RPMI8226 (cell line): ENCODE results near the gene FRMD4A.

Experiments used
- DNase-seq: peaks from one replicate; pipeline ENCODE4 v3.0.0-alpha.2; 2015

Gene FRMD4A

GRCh38 chr10:13894412-13895093, 436.2 kb downstream of the FRMD4A start:
- DNase-seq, result no peak

- no peak for DNase-seq
Observed at GRCh38 chr10:13893926-13894325, 436.8 kb downstream of the FRMD4A start.

DNA sequence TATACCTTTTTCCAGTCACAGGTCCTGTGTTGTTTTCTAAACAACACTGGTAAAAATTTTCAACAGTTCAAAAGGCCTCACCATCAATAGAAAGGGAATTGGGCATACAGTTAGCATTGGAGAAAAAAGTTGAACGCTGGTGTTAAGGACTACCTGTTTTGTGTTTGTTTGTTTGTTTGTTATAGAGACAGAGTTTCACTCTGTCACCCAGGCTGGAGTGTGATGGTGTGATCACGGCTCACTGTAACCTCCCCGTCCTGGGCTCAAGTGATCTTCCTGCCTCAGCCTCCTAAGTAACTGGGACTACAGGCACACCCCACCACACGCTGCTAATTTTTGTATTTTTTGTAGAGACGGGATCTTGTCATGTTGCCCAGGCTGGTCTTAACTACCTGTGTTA, 437.9 kb downstream of the FRMD4A start:
- DNase-seq, result no peak

GRCh38 chr10:13892001-13892491, 438.7 kb downstream of the FRMD4A start:
- DNase-seq, result no peak

DNA sequence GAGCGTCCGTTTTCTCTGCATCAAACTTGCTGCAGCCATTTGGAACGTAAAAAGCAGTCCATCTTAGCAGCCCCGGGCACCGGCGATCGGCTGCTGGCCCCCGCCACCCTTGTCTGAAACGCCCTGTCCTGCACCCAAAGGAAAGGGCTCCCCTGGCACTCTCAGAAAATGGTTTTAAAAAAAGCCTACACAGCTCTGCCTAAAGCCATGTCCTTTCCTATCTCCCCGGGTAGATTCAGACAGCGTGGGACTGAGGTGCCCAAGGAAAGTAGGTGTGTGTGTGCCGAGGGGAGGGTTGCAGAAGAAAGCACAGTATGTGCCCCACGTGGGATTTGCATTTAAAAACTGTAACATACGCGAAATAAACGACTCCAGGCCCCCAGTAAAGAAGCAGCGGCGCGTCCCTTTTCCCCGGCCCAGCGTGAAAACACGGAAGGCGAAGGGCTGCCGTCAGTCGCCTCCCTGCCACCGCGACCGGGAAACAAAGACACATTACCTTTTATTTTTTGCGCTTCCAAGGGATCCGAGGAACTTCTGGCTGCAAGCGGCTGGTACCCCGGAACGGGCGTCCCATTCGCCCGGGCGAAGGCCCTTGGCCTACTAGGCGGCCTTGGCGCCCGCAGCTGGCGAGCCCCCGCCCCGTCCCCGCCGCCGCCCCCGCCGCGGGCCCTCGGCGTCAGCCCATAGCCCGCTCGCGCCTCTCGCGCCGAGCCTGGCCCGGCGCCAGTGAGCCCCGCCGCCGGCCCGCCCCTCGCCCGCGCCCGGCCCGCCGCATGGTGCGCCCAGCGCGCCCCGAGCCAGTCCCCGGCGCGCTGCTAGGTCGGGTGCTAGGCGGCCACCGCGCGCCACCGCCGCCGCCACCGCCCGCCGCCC, 439.4 kb downstream of the FRMD4A start:
- DNase-seq, result no peak

DNA sequence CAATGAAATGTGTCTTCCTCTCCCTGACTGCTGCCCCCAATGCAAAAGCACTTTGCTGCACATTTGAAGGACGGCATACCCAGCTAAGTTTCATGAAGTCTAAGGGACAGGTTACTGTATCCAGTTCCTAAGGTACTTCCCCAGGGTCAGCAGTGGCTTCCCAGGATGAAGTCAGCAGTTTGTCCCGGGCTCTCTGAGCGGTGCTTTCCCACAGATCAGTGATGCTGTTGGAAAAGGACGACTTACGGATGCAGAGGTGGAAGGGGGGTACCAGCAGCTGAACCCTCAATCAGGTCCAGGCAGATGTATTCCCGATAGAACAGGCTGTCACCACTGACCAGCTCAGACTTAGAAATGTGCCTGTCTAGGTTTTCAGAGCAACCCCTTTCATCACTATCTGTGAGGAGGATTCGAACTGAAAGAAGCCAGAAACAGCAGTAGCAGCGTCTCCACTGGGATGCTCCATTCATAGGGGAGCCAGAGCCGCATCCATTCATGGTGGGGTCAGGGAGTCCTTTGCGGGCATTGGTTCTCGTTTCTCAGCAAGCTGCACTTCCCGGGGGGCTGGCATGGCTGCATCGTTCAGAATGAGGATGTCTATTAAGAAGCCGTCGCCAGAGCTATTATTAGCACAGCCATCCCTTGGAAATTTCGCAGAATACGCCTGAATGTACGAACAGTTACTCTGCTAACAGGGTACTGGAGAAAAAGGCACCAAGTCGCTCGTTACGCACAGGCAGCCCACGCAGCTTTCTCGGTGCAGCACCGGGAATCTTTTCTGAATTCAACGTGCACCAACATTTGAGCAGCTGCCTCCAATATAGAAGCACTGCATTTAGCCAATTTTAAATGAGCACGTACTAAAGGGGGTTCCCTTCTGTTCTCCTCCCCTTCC, 440.2 kb downstream of the FRMD4A start:
- DNase-seq, result no peak

- no peak for DNase-seq
Observed at GRCh38 chr10:13887761-13888160, 443.0 kb downstream of the FRMD4A start.

GRCh38 chr10:13885238-13885990, 445.3 kb downstream of the FRMD4A start:
- DNase-seq, result no peak

- DNase-seq, result no peak
Observed at GRCh38 chr10:13883636-13884444, 446.9 kb downstream of the FRMD4A start.

DNA sequence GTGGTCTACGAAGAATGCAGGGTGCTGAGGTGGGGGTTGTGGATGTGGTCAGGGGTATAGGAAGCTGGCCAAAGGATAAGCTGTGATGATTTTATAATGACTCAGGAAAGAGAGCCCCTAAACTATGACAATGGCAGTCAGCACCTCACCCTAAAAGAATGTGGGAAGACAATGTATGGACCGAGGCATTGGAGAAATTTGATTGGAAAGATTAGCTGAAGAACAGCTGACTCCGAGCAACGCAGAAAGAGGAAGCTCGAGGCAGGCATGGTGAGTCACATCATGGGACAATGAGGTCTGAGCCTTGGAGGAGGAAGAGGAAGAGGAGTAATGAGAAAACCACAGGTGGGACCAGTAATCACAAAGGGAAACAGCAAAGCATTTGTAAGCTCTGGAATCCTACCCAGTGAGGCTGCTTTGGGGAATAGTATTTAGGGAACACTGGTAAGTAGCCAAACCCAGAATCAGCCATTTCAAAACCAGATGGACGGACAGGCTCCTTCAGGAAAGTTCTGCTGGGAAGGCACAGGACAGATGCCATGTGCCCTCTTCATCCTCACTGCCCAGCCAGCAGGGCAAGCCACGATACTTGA, 448.5 kb downstream of the FRMD4A start:
- DNase-seq, result no peak

GRCh38 chr10:13880760-13881159, 450.0 kb downstream of the FRMD4A start:
- DNase-seq, result no peak

DNA sequence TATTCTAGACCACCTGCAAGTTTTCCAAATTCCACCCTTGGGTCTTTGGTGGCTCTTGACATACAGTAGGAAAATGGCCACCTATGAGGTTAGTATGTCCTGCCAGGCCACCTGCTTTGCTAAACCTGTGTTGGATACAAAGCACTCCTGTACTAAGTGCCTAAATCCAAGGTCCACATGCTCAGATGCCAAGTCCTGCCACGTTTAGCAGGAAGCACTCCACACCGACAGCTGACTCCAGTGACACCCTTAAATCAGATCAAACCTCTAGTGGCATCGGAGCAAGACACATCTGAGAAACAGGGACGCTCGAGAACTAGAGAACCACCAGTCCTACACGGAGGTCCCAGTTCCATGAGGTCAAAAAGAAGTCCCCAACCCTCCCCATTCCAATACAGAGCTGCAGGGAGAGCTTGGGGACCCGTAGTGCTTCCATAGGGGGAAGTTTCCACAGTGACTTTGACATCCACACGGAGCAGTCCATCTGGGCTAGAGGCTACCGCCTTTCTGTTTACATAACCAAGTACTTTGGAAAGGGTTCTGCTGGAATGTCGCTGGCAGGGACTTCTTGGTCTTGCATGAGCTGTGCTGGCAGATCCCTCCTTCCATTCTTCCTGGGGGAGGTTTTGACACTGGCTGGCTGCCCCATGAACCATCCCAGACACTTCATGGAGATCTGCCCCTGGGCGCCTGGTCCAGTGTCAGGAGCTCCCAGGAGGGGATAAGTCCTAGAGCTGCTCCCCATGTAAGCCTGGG, 453.4 kb downstream of the FRMD4A start:
- no peak for DNase-seq

DNA sequence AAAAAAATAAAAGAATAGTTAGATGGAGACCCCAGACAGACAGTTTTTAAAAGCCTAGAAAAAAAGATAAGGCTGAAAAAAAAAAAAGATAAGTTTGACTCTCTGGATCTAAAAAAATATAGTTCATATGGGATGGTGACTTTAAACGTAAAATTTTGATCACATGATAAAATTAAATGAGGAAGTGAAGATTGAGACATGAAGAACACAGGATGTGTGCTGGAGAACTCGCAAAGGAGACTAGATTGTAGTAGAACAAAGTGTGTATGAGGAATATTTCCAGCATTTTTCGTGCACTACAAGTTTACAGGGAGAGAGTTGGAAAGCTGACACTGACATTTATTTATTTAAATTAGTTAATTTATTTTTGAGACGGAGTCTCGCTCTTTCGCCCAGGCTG, 457.5 kb downstream of the FRMD4A start:
- no peak for DNase-seq

GRCh38 chr10:13872411-13872810, 458.3 kb downstream of the FRMD4A start:
- no peak for DNase-seq

- DNase-seq, result no peak
Observed at GRCh38 chr10:13871776-13872175, 458.9 kb downstream of the FRMD4A start.

DNA sequence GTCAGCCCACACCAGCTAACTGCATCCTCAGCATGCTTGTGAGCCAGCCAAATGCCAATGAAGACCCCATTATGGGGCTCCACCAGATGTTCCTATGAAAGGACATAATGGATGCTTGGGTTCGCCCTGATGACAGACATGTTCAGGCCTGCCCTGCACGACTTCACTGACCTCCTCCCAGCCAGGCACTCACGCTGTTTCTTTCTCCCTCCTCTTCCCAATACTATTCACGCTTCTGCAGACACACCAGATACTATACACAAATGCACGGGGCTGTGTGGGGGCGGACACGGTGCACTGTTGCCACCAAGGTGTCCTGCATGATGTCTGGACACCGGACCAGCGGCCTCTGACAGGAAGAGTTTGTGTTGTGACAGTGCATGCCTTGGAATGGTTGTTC, 459.7 kb downstream of the FRMD4A start:
- no peak for DNase-seq

GRCh38 chr10:13869295-13869664, 461.4 kb downstream of the FRMD4A start:
- DNase-seq, result no peak

- DNase-seq, result no peak
Observed at GRCh38 chr10:13868528-13869294, 462.0 kb downstream of the FRMD4A start.

DNA sequence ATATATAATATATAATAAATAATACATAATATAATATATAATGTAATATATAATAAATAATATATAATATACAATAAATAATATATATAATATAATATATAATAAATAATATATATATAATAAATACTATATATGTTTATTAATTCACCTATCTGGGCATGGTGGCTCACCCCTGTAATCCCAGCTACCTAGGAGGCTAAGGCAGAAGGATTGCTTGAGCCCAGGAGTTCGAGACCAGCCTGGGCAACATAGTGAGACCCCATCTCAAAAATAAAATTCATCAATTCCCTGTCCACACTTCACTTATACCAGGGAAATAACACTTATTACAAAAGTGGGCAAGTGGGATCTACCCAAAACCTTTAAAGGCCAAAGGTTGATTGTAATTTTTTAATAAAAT, 462.9 kb downstream of the FRMD4A start:
- DNase-seq, result no peak
